Astrocyte (in vitro differentiated cells and primary cell): Measurements from ENCODE around the gene SCGB3A1.

Experiments used
- EZH2 ChIP-seq: IDR thresholded peaks from 2 replicates; pipeline ENCODE4 v1.6.1; 2012; ENCODE audit warnings: mild to moderate bottlenecking, low read length, inconsistent platforms; ENCODE audit not compliant: insufficient read depth
- TF ChIP-seq, protein P1 (sequence below): IDR thresholded peaks from 2 replicates; pipeline ENCODE4 v1.5.1; 2011; ENCODE audit warnings: low read depth, mild to moderate bottlenecking, inconsistent platforms, low read length, moderate library complexity; ENCODE audit not compliant: insufficient read depth

GRCh38 chr5:180627386-180628120 lies 36.3 kb upstream of the SCGB3A1 start:
- TF ChIP-seq EZH2, result no peak
- TF ChIP-seq, protein P1, sequence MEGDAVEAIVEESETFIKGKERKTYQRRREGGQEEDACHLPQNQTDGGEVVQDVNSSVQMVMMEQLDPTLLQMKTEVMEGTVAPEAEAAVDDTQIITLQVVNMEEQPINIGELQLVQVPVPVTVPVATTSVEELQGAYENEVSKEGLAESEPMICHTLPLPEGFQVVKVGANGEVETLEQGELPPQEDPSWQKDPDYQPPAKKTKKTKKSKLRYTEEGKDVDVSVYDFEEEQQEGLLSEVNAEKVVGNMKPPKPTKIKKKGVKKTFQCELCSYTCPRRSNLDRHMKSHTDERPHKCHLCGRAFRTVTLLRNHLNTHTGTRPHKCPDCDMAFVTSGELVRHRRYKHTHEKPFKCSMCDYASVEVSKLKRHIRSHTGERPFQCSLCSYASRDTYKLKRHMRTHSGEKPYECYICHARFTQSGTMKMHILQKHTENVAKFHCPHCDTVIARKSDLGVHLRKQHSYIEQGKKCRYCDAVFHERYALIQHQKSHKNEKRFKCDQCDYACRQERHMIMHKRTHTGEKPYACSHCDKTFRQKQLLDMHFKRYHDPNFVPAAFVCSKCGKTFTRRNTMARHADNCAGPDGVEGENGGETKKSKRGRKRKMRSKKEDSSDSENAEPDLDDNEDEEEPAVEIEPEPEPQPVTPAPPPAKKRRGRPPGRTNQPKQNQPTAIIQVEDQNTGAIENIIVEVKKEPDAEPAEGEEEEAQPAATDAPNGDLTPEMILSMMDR, result no peak
